Measurements from ENCODE around the gene B3GNT3.

B3GNT3 gene

DNA sequence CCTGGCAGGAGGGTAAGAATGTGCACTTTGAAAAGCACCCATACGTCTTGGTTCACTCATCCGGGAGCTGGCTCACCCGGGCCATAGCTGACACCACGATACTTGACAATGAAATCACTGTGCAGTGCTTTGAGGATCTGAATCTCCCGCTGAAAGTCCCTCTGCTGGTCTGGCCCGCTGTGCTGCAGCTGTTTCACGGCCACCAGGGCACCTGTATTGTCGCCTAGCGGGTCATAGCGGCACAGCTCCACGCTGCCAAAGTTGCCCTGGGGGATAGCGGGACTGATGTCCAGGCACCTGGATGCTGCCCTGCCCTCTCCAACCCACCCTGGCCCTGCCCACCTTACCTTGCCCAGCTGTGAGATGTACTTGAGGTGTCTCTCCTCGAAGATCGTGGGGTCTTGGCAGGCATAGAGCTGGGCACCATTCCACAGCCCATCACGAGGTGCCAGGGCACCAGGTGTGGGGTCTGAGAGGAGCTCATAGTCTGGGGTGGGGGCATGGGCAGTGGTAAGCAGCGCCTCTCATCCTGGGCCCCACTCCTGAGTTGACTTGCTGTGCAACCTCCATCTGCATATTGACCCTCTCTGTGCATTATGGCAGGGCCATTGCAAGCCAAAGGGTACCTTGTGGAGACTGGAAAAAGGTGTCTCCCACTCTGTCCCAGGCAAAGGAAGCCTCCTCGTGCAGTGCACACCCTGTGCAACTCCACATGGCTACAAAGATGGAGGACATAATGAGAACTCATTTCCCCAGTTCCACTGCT is 37.7 kb downstream of the B3GNT3 start:
- DNase-seq (ENCODE audit: low read depth in 1 of 2, low spot score in 1 of 2) = no peak

DNA sequence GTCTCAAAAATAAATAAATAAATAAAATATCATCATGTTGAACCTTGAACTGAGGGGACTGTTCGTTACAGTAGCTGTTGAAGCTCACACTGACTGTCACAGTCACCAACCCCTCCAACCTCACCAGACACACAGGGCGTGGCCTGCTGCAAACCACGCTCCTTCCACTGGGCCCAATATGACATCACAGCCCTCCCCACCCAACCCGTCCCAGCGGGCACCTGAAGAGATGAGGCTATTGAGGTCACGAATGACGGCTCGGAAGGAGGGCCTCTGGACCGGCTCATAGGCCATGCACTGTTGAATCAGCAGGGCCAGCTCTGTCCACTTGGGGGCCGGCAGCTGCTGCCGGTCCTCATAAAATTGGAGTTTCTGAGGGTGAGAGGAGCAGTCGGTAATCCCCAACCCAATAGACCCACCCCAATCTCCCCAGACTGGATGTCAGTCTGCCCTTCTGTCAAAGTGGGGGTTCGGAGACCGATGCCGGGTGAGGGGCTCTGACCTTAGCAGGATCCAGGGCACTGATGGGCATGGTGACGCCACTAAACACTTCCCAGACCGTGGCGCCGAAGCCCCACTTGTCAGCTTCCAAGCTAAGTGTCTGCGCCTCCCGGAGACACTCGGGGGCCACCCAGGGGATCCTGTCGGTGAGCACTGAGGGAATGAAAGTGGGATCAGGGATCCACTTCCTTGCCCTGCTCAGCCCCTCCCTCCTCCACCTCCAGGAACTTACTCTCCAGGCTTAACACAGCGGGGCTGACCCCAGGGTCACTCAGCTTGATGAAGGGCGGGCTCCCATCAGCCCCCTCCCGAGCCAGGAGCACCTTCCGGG is 39.6 kb downstream of the B3GNT3 start:
- no peak for DNase-seq (ENCODE audit: low read depth in 1 of 2, low spot score in 1 of 2)

DNA sequence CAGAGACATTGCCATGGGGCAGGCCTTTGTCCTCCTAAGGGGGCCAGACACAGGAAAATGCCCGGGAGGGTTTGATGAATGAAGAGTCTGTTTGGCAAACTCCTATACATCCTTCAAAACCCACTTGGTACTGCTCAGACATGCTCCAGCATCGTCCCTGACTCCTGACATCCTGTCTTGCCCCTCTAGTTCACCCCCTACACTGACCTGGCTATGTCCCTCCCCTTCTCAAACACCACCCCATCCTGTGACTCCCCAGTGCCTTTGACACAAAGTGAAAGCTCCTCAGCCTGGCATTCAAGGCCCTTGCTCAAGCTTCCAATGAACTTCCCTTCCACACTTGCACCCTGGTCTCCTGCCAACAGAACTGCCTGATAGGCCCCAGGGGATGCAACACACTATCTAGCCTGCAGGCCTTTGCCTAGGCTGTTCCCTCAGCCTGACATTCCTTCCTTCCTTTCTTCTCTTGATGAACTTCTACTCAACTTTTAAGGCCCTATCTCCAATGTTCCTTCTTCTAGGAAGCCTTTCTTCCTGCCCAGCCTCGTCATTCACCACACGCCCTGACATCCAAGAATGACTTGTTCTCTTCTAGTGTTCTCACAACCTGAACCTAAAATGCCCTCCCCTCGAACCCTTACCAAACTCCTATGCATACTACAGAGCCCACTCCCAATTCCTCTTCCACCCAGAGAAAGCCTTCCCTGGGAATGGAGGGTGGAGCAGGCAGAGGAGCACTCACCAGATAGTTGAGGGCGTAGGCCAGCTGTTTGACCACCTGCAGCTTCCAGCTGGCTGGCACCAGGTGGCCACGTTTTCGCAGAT is 40.5 kb downstream of the B3GNT3 start:
- no peak for DNase-seq (ENCODE audit: low read depth in 1 of 2, low spot score in 1 of 2)

DNA sequence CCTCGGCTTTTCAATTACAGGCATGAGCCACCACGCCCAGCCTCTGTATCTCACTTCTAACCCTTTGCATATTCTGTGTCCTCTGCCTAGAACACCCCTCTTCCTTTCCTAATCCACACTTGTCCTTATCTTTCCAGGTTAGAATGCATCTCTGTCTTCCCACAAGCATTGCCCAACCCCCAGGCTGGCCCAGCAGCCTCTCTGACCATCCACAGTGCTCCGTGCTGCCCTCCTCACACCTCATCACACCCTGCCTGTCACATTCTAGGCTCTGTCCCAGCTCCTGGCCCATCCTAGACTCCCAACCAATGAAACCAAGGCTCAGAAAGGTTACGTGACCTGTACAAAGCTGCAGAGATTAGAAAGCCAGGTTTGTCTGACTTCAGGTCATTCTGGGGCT is 41.6 kb downstream of the B3GNT3 start:
- no peak for DNase-seq (ENCODE audit: low read depth in 1 of 2, low spot score in 1 of 2)

DNA sequence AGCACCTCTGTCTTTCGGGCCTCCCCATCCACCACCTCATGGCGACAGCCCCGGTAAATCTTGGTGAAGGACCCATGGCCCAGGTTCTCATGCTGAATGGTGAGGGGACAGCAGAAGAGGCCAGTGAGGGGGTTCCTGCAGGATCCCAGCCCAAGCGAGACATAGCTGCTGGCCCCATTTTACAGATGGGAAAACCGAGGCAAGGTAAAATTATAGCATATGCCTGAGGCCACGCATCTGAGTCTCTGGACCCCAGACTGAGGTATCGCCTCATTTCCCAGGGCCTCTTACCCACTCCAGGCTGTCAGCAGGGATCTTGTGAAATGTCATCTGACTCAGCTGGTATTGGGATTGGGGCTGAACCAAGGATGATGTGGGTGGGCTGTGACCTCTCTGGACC is 43.0 kb downstream of the B3GNT3 start:
- no peak for DNase-seq (ENCODE audit: low read depth in 1 of 2, low spot score in 1 of 2)

DNA sequence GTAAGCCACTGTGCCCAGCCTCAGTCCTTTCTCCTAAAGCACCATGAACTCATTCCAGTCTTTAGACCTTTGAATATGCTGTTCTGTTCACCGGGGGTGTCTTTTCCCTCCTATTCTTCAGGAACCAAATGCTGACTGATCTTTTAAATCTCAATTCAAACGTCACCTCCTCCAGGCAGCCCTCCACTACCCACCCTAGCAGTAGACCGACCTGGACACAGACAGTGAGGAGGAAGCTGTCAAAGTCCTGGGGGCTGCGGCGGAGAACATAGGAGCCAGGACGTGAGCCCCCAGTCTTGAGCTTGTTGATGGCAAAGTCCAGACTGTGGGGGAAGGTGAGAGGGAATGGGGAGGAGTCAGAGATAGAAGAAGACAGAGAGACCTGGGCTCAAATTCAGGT is 45.1 kb downstream of the B3GNT3 start:
- DNase-seq (ENCODE audit: low read depth in 1 of 2, low spot score in 1 of 2) = no peak

DNA sequence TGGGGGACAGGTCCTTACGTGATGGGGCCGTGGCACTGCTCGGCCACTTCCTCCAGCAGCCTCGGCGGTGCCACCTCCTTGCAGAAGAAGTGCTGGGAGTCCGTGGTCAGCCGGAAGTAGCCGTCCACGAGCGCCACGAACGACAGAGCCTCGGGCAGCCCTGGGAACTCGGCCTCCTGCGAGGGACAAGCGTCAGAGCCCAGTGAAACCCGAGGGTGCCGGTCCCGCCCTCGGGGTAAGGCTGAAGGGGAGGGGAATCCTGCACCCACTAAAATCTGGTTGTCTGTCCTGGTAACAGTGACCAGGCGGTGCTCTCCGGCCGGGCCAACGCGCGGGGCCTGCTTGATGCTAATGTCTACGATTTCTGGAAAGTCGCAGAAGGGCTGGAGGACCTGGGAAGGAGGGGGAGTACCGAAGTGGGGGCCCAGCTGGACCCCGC is 46.5 kb downstream of the B3GNT3 start:
- DNase-seq (ENCODE audit: low read depth in 1 of 2, low spot score in 1 of 2) = no peak

DNA sequence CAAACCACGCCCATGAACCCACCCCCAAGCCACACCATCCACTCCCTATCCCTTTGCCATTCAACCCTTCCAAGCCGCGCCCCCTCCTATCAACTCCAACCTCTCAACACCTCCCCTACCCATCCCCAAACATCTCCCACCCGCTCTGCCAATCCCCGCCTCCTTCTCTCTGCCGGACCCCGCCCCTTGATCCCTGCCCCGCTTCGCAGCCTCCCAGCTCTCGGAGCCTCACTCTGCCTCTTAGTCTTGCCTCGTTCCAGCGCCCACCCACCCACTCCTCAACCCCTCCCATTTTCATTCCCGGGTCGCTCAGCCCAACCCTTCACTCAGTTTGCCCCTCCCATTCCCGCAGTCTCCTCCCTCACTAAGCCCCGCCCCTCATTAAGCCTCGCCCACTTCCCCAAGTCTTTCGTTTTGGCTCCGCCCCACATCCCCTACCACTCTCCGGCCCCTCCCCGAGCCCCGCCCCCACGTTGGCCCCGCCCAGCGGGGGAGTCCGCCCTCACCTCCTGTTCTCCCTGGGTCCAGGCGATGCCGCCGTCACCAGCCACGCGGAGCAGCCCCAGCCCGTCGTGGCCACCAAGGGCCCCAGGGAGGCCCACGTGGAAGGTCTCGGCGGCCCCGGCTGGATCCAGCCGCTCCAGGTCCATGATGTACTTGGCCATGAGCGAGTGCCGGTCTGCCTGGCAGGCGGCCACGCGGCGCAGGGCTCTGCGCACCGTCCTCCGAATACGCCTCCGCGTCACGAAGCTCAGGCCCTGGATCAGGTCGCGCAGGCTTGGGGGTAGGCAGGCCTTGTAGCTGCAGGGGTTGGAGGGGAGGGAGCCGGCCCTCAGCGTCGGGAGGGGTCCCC is 47.1 kb downstream of the B3GNT3 start:
- peak; percentile 24 to 52 for DNase-seq (ENCODE audit: low read depth in 1 of 2, low spot score in 1 of 2)

DNA sequence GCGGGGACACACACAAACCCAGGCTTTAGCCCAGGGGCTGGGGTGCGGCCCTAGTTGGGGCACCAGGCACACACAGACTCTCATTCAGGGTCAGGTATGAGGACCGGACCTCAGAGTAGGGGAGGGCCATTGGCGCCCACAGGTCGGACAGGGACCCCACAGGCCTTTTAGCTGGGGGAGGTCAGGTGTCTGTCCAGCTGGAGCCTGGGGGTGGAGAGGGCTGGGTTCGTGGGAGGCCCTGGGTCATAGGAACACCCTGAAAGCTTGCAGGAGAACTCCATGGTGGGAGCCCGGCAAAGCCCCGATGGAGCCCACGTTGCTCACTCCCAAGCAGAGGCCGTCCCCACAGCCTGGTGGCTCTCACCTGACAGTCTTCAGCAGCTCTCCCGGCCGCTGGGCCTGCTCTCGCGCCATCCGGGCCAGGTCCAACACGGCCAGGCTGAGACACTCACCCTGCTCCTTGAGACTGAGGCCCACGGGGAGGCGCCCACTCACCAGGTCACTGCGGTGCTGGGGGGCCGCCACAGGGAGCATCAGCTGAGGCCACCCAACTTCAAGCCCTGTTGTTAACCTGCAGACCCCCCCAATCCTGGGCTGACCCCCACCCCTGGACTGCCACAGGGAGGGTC is 47.8 kb downstream of the B3GNT3 start:
- no peak for DNase-seq (ENCODE audit: low read depth in 1 of 2, low spot score in 1 of 2)

DNA sequence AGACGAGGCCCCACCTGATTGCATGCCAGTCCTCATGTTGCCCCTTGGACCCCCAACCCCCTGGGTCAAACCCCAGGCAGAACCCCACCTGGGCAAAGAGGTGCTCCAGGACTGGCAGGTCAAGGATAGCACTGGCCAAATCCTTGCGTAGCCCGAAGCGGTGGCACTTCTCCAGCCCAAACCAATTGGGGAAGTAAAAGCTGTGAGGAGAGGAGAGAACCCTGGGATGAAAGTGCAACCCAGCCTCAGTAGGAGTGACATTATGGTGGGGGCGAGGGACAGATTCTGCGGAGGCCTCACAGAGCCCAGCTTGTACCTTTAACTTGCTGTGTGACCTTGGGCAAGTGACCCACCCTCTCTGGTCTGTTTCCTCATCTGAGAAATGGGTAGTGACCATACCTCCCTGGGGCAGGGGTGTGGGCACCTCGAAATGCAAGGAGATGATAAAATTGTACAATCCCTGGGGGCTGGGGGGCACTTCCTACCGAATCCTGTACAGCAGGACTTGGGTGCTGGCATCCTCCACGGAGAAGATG is 48.4 kb downstream of the B3GNT3 start:
- DNase-seq (ENCODE audit: low read depth in 1 of 2, low spot score in 1 of 2) = no peak

DNA sequence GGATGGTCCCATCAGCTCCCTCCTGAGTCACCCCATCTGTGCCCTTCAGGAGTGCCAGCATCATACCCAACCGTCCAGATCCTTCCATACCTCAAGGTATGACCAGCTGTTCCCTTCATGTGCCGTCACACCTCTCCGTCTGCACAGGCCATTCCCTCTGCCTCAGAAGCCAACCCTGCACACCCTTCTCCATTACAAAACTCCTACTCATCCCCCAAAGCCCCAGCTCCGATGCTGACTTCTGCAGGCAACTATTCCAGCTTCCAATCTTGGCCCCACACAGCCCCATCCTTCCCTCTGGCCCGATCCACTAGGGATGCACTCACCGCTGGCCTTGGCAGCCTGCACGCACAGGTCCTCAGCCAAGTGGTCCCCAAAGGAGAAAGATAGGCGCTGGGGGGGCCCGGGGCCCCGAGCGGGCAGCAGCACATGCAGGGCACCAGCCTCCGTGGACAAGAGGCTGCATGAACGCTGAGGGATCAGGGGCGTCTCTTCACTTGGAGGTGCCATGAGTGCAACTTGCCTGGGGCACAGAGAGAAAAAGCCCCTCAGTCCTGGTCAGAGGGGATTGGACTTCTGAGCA is 49.1 kb downstream of the B3GNT3 start:
- no peak for DNase-seq (ENCODE audit: low read depth in 1 of 2, low spot score in 1 of 2)

DNA sequence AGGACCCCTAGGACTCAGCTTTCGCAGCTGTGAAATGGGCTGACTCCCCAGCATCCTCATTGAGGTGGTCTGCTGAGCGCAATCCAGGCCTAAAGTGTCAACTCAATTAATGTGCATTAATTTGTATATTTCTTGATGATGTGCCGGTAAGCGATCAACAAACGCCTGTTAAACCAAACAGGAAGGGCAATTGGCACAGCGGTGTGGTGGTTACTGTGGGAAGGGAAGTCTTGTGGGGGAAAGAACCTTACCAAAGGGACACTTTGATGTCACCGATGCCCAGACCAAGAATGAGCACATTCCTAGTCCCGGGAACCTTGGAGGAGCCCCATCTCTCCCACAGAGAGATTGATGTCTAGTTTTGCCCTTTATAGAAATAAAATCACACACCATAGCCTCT is 51.2 kb downstream of the B3GNT3 start:
- no peak for DNase-seq (ENCODE audit: low read depth in 1 of 2, low spot score in 1 of 2)

DNA sequence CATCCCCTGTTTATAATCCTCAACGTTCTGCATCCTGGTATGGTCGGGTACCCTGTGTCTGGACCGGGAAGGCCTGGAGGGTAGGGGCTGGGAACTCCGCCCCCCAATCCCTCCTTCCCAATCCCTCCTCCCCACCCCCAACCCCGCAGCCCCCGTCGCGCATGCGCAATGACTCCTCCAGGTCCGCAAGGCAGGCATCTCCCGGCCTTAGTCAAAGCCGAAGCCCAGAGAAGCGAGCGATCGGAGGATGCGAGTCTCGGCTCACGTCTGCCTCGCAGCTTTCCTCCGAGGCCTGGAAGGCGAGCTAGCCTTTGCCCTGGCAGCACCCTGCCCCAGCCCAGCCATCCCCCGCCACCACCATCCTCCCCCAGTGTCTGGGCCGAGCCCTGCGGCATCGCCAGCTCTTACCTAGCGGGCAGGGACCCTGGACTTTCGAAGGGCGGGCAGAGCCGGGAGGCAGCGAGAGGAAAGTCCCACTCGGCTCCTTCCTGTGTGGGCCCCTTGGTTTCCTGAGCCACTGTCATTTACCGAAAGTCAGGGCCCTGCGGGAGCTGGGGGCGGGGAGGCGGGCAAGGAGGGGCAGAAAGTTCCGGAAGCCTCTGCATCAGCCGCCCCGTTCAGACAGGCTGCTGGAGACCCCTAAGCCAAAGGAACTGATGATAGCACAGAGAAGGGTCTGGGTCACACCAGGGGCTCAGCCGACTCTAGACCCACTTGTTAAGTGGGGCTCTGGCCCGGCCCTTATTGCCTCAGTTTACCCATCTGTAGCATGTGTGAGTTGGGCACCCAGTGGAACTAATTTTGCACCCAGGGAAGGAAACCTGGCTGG is 52.8 kb downstream of the B3GNT3 start, which contains the start of gene JAK3:
TSS of gene JAK3 (minus strand) at position 445 of the 829 bp plus-strand sequence. CDS start 3,565 bp downstream, outside the sequence.
- peak; percentile 78 to 82 for DNase-seq (ENCODE audit: low read depth in 1 of 2, low spot score in 1 of 2)

DNA sequence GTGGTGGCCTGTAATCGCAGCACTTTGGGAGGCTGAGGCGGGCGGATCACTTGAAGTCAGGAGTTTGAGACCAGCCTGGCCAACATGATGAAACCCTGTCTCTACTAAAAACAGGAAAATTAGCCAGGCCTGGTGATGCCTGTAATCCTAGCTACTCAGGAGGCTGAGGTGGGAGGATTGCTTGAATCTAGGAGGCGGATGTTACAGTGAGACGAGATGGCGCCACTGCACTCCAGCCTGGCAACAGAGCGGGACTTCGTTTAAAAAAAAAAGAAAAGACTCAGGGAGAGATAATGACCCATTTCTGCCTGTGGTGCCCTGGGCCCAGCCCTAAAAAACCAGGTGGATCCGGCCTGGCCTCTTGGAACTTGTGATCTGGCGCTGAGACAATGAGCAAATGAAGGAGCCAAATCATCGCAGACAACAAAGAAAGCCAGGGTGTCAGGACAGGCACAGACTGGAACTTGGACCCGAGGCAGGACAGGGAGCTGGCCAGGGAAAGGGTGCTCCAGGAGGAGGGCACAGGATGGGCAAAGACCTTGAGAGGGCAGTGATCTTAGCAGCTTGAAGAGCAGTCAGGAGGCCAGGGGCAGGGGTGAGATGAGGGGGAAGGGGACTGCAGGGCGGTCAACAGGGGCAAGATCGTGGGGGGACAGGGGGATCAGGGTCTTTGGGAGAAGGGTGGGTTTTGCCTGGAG is 53.8 kb downstream of the B3GNT3 start:
- DNase-seq (ENCODE audit: low read depth in 1 of 2, low spot score in 1 of 2) = no peak

DNA sequence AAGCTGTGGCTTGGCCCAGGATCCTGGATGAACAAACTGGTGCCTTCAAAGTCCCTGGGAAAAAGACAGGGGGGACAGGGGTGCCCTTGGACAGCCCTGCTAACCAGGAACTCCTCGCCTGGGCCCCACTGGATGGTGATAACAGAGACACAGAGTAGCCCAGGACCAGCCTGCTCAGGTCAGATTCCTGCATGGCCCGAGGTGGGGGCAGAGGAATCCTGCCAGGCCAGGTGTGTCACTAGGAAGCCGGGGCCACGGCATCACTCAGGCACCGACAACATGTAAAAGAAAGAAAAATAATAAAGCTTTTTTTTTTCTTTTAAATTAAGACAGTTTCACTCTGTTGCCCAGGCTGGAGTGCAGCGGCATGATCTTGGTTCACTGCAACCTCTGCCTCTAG is 59.1 kb downstream of the B3GNT3 start:
- no peak for DNase-seq (ENCODE audit: low read depth in 1 of 2, low spot score in 1 of 2)

DNA sequence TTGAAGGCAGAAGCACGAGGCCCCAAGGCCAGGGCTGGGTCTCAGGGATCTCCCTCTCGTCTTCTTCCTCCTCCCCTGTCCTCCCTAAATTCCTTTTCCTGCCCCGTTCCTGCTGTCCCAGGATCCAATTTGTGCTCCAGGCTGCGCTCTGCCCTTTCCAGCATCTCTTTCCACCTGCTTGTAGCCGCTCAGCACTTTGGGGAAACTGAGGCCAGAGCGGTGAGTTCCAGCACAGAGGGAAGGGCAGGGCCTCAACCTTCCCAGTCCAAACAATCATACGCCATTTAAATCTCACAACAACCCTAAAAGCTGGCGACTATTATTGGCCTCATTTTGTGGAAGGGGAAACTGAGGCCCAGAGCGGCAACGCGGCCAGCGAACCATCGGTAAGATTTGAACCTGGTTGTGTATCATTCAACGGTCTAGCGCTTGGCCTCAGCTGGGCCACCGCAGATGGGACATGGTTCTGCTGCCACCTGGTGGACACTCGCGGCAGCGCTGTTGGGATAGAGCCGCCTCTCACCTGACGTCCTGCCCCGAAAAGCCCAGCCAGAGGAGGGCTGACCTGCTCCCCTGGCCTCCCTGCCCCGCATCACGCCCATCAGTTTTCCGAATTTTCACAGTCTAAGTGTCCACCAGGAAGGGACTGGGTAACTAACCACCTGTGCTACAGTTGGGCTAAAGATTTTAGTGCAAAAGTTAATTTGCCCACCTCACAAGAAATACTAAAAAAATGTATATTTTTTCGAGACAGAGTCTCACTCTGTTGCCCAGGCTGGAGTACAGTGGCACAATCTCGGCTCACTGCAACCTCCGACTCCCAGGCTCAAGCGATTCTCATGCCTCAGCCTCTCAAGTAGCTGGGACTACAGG is 60.6 kb downstream of the B3GNT3 start:
- peak; percentile 81 to 90 for DNase-seq (ENCODE audit: low read depth in 1 of 2, low spot score in 1 of 2)
